HG02571 (cell line): ENCODE results near the gene LRRD1.
"Not testable (repeated sequence)": the region's sequence is repeated elsewhere in the genome, so short reads cannot be mapped to it uniquely, and the experiment has no call there.

Experiments used
- ATAC-seq: cut with Tn5 transposase; IDR thresholded peaks from one replicate; pipeline ENCODE4 v1.9.1; 2021; ENCODE audit warnings: mild to moderate bottlenecking, moderate library complexity; ENCODE audit not compliant: unreplicated experiment

LRRD1 gene

DNA sequence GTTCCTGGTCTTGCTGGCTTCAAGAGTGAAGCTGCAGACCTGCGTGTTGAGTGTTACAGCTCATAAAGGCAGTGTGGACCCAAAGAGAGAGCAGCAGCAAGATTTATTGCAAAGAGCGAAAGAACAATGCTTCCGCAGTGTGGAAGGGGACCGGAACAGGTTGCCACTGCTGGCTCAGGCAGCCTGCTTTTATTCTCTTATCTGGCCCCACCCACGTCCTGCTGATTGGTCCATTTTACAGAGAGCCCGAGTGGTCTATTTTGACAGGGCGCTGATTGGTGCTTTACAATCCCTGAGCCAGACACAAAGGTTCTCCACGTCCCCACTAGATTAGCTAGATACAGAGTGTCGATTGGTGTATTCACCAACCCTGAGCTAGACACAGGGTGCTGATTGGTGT, 36.2 kb downstream of the LRRD1 start:
- ATAC-seq, result not testable (repeated sequence)

DNA sequence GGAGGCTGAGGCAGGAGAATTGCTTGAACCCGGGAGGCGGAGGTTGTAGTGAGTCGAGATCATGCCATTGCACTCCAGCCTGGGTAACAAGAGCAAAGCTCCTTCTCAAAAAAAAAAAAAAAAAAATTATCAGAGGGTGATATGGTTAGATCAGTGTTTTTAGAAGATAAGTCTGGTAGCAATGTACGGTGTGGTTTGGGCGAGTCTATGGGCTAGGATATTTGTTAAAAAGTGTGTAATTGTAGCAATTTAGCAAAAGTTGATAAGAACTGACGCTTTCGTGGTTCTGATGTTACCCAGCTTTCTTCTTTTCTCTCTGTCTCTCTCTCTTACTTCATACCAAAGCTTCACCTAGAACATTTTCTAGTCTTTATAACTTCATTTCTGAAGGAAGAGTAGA, 37.8 kb downstream of the LRRD1 start:
- ATAC-seq, result no peak

DNA sequence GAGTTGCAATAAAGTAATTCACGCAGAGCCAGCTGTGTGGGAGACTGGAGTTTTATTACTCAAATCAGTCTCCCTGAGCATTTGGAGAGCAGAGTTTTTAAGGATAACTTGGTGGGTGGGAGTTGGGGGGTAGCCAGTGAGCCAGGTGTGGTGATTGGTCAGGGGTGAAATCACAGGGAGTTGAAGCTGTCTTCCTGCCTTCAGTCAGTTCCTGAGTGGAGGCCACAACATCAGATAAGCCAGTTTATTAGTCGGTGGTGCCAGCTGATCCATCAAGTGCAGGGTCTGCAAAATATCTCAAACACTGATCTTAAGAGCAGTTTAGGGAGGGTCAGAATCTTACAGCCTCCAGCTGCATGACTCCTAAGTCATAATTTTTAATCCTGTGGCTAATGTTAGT, 41.4 kb downstream of the LRRD1 start:
- no peak for ATAC-seq

DNA sequence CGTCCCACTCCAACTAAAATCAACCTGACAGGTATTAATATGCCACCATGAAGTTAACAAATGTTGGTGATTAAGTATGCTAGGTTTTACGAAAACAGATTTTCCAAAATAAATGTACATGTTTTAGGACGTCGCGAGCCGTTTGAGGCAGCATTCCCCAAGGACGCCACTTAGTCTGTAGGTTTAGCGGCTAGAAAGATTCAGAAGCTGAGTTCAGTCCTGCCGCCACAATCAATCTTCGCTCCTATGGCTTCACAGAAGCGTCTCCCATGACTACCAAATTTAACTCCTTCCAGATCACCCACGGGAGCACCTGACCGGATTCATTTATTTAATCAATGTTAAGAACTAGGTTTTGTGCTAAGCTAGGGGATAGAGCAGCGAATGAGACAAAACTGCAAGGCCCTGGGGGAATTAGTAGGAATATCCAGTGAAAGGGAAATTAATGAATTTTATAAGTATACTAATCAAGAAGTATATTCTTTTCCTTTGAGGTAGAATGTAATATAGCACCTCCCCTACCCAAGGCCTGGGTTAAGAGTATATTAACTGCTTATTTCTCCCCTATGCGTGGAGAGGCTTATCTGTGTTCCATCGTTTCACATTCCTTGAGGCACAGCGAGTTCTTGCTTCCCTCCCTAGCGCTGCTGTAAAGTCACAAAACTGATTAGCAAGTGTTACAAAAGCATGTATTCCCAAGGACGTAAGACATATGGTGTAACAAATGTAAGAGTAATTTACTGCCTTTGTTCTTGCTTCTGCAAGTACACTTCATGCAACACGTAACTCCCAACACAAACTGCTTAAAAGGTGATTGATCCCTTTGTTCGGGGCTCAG, 43.7 kb downstream of the LRRD1 start:
- ATAC-seq, result no peak

DNA sequence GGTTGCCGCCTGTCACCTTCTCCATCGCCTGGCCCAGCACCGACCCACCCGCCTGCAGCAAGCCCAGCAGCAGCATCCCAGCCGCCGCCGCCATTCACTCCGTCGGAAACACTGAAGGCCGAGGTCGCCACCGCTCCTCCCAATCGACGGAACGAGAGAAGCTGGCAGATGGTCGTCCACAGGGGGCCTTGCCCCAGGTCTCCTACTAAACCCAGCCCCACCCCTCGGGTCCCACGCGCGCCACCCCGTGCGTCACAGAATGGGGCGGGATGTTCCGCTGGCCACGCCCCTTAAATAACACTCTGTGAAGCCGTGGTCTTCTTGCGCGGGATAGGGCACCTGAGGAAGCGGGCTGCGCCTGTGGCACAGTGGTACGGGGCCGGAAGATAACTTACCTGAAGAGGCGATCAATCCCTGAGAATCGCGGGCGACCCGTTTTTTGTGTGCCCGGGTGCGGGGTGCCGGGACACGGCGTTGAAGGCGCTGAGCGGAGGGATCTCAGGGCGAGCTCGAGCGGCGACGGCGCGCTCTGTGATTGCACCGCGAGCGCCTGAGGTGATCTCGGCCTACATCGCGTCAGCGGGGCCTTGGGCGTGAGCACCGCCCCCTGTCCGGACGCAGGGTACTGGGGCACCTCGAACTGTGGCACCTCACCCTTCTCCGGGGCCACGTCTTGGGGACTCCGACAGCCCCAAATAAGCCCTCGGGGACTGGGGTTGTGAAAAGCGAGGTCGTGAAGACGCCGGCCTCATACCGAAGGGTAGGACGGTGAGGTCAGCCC, 44.5 kb downstream of the LRRD1 start, which contains the start of gene CYP51A1:
Gene CYP51A1, minus strand, starts transcription at position 207 of the 781 bp plus-strand sequence. Its CDS starts 113 bp downstream, at position 94.
- ATAC-seq, result peak; percentile 87

DNA sequence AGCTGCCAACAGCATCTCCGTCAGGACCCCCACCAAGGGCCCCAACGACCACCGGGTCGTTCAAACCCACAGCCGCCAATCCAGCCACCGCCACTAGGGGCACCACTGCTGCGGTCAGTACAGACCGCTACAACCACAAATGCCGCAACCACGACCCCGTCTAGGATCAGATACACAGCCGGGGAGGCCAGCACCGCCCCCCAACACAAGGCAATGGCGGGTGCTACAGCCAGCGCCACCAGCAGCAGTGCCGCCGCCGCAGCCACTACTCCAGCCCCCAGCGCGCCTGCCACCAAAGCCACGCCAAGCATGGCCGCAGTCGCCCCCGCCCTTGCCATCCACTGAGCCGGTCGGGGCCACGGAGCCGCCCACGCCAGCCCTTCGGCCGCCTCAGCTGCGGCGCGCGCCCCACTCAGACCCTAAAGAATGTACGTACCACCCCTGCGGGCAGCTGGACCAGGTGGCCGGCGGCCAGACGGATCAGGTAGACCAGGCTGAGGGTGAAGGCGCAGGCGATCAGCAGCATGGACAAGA, 45.1 kb downstream of the LRRD1 start:
- ATAC-seq, result peak; percentile 35

DNA sequence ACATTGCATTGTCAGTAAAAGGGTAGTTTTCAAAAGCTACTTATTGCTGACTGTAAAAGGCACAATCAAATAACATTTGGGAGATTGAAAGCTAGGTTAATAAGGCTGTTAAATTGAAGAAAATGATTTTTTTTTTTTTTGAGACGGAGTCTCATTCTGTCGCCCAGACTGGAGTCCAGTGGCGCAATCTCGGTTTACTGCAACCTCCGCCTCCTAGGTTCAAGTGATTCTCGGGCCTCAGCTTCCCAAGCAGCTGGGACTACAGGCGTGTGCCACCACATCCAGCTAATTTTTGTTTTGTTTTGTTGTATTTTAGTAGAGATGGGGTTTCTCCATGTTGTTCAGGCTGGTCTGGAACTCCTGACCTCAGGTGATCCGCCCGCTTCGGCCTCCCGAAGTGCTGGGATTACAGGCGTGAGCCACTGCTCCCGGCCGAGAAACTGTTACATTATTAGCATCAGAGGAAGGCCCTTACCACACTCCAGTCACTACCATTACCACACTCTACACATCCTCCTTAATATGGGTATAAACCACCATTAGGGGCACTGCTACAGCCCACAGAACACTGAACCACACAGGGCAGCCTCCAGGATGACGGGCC, 45.7 kb downstream of the LRRD1 start:
- ATAC-seq, result peak; percentile 16

DNA sequence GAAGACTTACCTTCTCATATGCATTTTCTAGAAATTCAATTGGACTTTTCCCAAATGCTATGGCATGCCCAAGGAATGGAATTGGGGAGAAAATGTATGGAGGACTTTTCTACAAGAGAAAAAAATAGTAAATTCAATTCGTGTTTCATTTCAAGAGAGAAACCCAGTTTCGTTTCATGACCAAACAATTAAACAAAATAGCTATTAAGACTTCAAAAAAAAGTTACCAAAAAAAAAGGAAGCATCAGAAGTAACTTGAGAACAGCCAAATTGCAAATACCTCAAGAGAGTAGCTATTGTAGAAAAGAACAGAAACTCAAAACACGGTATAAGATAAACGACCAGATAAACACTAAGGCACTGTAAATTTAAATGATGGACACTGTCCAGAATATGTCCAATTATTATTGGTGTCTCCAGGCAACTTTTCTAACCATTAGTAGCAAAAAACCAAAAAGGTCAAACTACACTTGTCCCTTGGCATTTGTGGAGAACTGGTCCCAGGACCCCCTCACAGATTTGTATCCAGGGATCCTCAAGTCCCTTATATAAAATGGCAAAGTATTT, 47.1 kb downstream of the LRRD1 start:
- ATAC-seq, result no peak

DNA sequence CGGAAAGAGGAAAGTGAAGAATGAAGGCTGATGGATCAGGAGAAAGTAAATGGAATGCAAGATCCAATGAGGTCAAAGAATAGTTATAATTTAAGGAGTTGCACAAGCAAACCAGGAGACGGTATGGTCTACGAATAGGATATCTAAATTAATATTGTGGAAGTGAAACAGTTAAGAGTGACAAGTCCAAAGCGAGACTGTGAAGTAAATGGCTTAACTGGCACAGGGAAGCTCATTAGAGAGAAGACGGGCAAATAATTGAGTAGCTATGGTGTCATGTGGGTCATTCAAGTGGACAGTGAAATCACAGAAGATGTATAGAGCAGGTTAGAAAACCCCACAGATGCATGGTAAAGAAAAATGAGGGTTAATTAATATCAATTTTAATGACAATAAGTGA, 47.8 kb downstream of the LRRD1 start:
- ATAC-seq, result no peak

DNA sequence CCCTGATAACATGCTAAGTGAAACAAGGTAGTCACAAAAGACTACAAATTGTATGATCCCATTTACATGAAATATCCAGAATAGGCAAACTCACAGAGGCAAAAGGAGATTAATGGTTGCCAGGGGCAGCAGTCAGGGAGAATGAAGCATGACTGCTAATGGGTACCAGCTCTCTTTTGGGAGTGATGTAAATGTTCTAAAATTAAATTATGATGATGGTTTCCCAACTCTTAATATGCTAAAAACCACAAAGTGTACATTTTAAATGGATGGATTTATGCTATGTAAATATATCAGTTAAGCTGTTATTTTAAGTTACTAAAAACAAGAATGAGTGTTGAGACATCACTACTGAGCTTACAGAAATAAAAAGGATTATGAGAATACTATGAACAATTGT, 57.3 kb downstream of the LRRD1 start:
- ATAC-seq, result no peak

DNA sequence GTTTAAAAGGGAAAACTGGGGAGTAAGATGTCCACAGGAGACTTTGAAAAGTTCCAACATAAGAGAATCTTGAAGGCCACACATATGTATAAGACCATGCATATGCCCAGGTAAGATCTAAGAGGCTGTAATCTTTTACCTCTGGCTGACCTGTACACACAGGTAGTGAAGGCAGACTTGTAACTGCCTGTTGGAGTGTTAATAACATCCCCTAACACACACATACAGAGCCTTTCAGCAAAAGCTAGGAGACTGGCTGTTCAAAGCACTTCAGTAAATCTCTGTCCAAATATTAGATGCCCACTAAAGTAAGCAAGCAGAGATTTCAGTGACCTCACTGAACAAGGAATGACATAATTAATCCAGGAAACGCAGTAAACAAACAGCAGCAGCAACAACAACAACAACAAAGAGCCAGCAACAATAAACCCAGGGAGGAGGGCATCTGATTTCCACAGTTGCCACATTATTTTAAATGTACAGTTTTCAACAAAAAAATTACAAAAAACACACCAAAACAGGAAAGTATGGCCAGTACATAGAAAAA, 59.7 kb downstream of the LRRD1 start:
- ATAC-seq, result no peak

DNA sequence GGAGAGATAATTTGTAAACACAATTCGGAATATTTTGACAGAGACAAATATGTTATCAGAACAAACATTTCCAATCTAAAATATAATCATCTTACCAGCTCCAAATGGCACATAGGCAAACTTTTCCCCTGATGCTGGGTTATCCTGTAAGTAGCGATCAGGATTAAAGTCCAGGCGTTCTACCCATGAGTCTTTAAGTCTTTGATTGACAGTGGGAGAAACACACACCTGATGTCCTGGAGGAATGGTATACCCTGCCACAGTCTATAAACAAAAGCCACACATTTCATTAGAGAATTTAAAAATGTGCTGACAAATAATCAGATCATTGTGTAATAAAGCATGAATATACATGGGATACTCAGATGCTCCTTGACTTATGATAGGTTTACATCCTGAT, 62.0 kb downstream of the LRRD1 start:
- no peak for ATAC-seq

DNA sequence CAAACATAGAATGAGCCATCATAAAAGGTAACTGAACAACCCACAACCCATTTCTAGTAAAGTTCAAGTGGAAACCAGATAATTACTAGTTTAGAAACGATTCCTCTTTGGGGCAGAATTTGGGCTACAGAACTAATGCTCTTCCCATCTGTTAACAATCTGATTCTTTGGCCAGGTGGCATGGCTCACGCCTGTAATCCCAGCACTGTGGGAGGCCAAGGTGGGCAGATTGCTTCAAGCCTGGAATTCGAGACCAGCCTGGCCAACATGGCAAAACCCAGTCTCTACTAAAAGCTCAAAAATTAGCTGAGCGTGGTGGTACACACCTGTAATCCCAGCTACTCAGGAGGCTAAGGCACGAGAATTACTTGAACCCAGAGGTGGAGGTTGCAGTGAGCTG, 63.1 kb downstream of the LRRD1 start:
- ATAC-seq, result no peak

DNA sequence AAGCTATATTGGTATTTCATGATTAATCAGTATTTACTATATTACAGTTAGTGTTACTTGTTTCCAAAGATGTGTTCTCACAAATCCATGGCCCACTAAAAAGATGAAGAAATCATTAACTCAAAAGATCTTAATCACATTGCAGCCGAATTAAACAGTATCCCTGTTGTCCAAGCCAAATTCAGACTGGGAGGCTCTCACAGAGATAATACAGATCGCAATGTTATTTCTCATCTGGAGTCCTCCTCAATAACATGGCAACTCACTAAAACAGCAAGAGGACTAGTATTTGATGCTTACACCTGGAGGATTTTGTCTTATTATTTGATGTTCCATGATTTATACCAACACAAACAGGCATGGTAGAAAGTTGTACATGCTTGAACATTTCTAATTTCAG, 68.1 kb downstream of the LRRD1 start:
- ATAC-seq, result no peak

DNA sequence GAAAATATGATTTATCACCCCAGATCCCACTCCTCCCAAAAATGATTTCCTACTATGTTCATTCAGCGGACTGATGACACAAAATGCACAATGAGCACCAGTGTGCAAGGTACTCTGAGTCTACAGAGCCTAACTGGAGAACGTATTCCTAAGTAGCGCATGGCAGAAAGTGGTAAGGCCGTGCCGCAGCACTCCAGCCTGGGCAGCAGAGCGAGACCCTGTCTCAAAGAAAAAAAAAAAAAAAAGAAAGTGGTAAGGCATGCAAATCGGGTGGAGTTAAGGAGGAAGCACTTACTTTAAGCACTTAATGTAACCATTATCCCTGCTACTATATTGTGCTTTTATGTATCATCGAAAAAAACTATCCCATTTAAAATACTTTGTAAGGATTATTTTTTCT, 70.1 kb downstream of the LRRD1 start:
- no peak for ATAC-seq

DNA sequence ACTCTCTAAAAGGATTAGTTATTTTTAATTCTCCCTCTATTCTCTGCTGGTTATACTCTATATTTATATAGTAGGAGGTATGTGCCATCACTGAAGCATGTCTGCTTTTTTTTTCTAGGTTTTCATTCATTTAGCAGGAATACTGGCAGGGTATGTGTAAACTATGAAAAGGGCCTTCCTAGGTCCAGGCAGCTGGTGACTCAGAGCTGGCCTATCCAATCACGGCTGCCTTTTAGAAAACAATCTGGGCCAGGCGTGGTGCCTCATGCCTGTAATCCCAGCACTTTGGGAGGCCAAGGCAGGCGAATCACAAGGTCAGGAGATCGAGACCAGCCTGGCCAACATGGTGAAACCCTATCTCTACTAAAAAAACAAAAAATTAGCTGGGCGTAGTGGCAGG, 76.1 kb downstream of the LRRD1 start:
- ATAC-seq, result not testable (repeated sequence)

DNA sequence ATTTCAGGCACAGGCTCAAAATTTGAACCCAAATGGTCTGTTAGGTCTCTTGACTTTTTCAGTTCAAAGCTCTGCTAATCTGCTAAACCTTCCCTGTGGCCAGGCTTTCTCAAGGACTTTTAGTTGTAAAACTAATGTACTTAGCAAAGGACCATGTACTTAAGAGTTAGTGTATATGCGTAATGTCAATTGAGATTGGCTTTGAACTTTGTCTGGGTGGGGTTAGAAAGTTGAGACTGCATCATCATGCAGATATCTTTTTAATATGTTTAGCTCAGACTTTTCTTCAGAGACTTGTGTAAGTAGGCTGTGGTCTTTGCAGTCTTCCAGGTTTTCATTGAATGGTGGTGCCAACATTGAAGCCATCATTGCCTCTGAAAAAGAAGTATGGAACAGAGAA, 78.4 kb downstream of the LRRD1 start:
- ATAC-seq, result no peak

DNA sequence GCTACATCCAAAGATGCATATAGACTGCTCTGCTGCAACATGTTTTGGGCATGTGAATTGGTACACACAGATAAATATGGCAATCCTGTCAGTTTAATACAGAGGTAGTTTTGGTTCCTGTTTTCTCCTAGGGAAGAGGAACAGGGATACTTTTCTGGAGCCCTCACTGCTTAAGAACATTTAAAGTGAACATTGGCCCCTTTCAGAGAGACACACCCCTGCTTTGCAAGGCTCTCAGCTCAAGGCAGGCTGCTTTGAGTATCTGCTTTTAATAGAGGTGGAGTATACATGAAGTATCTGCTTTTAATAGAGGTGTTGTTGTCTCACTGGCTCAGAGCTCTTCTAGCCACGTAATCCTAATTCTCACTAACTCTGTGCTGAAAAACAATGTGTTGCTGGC, 83.6 kb downstream of the LRRD1 start:
- no peak for ATAC-seq
